HG03280 (cell line): Measurements from ENCODE around the gene LCN2.

ENCODE experiments used
- ATAC-seq: cut with Tn5 transposase; IDR thresholded peaks from one replicate; pipeline ENCODE4 v1.9.1; 2021; ENCODE audit warnings: mild to moderate bottlenecking, moderate library complexity; ENCODE audit not compliant: unreplicated experiment

The LCN2 gene

DNA sequence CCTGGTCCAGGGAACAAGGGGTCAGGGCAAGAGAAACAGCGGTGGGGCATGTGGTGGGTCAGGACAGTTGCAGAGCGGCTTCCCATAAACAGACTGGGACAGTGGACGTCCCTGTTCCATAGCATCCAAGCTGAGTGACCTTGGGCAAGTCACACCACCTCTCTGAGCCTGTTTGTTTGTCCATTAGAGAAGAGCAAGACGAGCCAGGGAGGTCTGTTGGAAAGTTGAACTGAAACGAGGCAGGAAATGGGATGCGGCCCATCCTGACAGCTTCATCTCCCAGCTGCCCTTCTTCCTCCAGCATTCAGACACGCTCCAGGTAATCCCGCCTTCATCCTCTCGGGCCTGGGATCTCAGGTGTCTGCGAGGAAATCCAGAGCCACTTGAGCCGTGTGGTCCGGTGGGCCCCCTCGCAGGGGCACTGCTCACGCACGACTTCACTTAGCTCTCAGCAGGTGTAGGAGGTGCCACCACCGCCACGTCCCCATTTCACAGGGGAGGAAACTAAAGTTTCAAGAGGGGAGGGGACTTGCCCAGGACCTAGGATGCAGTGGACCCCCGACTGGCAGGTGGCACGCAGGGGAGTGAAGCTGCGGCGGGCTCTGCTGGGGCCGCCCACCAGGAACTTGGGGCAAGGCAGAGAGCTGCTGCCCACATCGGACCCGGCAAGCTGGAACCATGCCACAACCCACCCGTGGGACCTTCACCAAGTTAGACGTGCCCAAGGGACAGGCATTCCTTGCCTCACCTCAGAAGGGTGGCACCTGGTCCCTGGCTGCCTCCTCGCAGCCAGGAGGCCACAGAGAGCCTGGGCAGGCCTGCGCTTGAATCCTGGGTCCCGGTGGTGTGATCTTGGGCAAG is 34.7 kb upstream of the LCN2 start:
- ATAC-seq: no peak

DNA sequence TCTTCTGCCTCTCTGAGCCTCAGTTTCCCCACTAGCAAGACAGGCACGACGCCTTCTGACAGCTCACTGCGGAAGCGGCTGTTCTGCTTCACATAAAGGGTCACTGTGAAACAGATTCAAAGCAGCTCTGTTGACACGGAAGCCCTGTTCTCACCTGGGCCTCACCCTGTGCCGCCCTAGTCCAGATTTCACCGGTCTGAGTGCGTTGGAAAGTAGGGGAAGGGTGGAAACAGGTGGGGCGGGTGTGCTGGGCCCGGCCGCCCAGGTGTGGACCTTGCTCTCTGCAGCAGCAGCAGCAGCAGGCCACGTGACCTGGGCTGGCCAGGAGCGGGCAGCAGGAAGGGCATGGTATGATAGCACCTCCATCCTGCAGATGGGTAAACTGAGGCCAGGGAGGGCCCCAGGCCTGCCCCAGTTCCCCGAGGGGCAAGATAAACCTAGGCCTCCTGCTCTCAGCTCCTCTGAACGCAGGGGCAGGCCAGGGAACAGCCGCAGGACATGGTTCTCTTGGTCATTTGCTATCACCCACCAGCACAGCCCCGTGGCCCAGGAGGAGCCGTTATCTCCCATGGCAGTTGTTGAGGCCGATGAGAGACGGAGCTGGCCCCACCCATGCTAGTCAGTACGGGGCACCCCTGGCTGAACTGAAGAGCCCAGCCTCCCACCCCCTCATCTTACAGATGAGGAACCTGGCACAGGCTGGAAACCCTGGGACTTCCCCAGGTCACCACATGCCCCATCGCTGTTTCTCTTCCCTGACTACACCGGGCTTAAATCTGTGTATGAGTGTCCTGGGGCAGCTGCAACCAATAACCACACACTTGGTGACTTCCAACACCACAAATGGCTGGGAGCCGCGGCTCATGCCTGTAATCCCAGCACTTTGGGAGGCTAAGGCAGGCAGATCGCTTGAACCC is 33.8 kb upstream of the LCN2 start:
- ATAC-seq: no peak

DNA sequence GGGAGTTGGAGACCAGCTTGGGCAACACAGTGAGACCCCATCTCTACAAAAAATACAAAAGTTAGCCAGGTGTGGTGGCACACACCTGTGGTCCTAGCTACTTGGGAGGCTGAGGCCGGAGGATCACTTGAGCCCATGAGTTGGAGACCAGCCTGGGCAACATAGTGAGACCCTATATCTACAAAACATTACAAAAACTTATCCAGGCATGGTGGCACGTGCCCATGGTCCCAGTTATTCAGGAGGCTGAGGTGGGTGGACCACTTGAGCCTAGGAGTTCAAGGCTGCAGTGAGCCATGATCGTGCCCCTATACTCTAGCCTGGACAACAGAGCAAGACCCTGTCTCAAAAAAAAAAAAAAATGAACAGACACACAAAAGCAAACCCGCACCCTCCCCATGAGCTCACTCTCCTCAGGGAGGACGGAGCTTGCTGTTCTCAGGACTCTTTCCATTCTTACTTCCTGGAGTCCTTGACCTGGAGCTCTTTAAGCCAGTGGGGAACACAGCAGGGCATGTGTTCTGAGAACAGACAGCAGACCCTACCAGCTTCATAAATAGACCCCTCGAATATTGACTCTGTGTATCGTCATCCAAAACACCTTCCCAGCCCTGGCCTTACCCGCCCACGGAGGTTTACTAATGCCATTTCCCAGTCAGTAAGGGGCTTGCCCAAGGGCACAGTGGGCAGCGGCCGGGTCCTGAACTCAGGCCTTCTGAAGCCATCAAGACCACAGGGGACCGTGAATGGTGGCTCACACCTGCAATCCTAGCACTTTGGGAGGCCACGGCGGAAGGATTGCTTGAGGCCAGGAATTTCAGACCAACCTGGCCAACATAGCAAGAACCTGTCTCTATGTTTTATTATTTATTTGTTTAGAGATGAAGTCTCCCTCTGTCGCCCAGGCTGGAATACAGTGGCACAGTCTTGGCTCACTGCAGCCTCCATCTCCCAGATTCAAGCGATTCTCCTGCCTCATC is 32.9 kb upstream of the LCN2 start:
- ATAC-seq: no peak

DNA sequence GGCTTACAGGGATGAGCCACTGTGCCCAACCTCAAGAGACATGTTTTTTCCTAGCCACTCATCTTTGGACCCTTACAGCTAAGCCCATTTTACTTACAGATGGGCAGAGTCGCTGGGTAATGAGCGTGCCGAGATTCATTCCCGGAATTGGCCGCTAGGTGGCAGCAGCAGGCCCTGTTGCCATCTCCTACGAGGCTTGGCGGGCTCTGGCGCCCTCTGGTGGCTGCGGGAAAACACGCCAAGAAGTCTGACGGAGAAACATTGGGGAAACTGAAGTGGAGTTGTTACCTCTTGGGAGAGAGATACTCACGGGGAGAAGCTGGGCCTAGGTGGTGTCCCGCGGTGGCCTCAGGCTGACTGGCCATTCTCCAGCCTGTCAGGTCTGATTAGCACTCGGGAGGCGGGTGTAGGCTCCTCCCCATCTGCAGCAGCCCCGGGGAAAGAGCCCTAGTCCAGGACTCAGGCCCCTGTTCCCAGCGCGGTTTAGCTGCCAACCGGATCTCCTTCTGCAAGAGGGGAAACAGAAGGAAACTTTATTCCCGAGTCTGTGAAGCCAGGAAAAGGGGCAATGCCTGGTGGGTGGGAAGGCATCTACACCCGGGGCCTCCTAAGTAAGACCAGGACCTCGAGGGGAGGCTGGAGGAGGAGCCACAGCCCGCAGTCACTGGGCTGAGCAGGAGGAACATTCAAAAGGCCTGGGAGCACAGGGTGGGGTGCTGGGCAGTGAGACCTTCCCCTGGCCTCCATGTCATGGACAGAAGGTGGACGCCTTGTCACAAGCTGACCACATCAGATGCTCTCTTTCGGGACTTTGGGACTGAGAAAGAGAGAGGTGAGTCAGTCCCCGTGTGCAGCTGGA is 31.4 kb upstream of the LCN2 start:
- ATAC-seq: peak; percentile 65

DNA sequence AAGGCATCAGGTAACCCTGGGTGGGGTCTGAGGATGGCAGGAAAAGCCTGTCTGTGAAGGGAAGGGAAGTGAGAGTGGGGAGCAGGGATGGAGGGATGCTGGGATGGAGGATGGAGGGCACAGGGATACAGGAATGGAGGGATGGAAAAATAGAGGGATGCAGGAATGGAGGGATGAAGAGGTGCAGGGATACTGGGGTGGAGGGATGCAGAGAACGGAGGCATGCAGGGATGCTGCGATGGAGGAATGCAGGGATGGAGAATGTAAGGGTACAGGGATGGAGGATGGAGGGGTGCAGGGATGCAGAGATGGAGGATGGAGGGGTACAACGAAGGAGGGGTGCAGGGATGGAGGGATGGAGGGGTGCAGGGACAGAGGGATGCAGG is 30.8 kb upstream of the LCN2 start:
- no peak for ATAC-seq

DNA sequence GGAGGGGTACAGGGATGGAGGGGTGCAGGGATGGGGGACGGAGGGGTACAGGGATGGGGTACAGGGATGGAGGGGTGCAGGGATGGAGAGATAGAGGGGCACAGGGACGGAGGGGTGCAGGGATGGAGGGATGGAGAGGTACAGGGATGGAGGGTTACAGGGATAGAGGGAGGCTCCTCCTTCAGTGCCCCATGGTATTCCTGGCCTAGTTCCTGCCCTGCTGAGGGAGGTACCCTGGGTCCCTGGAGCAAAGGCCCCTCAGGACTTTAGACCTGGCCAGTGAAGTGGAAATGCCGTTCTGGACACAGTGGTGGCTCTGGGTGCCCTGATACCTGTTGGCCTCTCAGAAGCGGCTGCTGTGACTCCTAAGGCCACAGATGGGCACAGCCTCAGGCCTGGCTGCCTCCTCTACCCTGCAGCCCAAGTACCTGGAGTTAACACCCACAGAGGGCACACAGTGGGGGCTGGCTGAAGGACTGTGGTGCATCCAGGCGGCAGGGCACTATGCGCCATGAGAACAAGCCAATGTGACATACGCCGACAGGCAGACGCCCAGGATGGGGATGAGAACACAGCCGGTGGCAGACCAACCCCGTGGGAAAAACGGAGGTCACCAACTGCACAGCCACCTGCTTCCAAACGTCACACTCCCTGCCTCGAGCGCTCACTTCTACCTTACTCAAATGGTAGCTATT is 30.1 kb upstream of the LCN2 start:
- ATAC-seq: no peak

DNA sequence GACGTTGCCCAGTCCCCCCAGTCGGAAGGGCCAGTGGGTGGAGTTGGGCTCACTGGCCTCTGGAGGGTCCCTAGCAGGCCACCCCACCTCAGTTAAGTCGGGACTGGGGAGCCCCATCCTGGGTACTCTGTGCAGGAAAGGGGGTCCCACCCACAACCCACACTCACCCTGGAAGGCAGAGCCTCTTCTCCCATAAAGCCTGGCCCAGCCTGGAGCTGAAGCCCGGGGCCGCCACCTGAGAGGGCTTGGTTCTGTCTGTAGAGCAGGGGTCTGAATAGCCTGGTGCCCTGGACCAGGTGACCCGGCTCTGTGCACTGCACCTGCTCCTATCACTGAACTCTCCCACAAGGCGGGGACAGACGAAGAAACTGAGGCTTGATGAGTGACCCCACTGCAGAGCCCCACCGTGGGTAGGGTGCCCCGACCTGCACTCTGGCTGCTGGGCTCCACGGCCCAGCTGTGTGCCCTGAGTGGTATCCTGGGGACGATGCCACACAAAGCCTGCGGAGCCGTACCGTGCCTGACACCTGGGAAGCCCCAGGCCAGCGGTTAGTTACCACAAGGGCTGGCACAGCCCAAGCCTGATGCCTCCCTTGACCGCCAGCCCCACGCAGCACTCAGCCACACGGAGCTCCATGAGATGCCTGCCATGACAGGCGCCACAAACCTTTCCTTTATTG is 29.1 kb upstream of the LCN2 start:
- ATAC-seq: no peak

DNA sequence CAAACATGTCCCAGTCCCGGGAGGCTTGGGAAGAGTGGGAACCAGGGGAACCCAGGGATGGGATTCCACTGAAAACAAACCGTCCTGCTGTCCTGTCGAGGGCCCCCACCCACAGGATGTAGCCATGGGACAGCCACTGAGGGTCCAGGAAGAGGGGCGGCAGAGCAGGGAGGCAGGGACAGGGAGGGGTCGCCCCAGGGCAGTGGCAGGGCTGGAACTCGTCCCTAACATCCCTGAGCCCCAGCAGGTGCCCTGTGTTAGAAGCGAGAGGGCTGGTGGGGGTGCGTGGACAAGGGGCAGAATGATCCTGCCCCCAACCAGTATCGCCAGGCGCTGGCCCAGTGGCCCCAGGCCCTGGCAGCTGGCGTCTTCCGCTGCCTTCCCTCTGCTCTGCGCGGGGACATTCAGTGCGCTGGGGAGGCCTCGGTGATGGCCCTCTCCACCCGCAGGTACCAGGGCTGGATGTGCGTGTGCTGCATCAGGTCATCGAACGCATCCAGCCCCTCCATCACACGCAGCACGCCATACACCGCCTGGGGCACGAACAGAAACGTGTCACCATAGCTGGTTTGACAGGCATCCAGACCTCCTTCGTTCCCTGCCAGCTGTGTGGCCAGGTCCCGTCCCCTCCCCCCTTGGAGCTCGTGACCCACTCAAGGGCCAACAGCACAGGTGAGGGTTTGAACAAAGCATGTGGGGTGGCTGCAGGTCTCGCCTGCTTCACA is 28.4 kb upstream of the LCN2 start:
- no peak for ATAC-seq

DNA sequence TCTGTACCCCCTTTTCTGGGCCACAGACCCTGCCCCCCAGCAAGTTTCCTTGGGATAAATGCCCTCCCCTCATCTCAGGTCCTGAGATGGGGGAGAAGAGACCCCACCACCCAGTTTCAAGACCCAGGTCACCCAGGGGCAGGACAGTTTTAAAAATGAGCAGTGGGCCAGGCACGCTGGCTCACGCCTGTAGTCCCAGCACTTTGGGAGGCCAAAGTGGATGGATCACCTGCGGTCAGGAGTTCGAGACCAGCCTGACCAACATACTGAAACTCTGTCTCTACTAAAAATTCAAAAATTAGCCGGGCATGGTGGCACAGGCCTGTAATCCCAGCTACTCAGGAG is 27.8 kb upstream of the LCN2 start:
- no peak for ATAC-seq

DNA sequence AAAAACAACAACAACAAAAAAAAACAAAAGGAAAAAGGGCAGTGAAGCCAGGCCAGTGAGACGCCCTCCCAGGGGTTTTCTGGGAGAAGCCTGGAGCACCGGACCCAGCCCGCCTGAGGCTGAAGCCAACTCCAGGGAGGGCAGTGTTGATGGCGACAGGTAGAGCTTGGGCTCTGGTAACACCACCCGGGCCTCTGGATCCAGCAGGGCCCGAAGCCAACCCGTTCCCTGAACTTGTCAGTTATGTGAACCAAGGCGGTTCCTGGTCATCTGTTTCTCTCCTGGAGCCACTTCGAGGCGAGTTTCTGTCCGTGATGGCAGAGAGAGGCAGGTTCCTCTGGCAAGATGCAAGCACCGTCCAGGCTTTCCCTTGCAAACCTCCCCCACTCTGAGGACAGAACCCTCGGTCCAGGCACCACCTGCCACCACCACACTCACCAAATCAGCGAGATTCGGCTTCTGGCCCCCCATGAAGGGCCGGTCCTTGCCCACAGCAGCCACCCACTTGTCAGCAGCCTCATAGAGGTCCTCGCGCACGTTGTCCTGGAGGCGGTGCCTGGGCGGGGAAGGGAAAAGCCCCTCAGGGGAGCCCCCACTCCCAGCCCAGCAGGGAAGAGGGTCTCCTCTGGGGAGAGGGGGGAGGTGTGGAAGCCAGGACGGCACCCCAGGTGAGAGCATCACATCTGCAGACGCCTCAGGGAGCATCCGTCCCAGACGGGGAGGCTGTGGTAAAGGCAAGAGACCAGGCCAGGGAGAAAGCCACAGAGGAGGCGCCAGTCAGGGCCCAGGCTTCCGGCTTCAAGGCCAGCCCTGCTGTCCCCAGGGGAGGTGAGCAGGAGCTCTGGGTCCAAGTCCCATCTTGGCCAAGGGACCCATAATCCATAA is 27.1 kb upstream of the LCN2 start:
- no peak for ATAC-seq

DNA sequence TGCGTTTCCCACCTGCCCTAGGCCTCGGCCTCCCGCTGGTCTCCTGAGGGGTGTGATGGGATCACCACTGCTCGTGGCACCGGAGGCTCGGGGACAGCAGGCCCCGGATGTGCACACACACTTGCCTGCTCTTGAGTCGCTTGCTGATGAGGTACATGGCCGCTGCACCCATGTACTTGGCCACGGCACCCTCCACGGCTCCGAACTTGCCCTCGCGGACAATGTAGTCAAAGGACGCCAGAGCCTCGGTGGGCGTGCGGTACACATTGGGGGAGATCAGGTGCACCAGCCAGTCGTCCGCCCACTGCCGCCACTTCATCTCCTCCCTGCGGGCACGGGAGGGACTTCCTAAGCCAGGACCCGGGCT is 26.5 kb upstream of the LCN2 start:
- ATAC-seq: no peak

DNA sequence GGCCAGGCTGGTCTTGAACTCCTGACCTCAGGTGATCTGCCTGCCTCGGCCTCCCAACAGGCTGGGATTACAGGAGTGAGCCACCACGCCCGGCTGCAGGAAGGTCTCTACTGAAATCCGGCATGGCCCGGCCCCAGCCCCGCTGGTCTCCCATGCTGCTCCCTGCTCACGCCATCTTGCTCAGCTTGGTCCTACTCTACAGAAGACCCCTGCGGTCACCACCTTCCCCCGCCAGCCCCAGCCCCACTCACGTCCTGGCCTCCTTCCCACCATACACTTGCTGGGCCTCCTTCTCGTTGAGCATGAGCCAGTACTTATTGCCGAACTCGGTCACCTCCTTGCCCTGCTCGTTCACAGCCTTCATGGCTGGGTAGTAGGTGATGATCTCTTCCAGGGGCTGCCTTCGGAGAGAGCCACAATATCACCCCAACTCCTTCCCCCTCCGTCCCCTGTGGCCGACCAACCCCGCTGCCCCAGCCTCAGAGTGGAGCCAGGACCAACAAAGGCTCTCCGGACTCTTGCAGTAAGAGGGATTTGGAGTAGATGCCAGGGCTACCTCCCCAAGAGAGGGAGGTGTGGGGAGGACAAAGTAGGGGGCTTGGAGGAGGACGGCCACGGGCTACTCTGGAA is 25.7 kb upstream of the LCN2 start:
- no peak for ATAC-seq

DNA sequence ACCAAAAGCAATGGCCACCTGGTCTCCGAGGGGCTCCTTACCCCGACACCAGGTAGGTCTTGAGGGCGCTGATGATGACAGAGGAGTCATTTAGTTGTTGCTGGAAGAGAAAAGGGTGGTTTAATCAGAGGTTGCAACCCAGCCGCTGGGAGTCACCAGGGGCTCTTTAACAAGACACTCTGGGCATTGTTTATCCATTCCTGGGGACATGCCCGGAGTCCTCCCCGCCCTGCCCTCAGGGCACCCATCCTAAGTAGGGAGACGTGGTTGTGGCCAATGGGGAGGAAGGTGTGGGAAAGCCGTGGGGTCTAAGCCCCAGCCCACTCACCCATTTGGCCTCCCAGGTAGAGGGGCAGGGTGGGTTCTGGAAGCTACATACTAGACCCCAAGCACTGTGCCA is 24.8 kb upstream of the LCN2 start:
- no peak for ATAC-seq

DNA sequence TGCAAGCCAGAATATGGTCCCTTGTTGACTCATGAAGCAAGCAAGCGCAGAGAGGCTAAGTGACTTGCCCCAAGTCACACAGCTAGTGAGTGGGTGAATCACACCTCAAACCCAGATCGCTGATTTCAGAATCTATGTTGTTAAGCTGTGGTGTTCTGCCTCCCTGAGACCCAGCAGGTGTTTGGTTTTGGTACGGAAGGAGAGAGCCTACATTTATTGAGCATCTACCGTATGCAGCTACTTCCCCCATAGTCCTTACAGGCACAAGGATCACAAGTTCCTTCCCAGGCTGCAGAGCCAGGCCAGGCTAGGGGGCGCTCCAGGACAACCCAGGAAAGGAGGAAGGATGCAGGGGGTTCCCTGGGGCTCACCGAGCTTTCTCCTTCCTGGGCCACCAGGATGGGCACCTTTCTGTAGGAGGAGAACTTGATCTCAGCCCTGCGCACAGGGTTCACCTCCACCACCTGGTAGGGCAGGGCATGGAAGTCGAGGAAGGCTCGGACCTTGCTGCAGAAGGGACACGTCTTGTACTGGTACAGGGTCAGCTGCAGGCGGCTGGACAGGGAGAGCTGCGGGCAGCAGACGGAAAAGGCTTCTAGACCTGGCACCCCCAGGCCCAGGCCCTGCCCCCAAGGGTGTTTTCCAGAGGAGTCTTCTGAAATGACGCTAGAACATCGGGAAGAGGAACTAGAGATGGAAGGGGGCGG is 24.2 kb upstream of the LCN2 start:
- ATAC-seq: no peak

DNA sequence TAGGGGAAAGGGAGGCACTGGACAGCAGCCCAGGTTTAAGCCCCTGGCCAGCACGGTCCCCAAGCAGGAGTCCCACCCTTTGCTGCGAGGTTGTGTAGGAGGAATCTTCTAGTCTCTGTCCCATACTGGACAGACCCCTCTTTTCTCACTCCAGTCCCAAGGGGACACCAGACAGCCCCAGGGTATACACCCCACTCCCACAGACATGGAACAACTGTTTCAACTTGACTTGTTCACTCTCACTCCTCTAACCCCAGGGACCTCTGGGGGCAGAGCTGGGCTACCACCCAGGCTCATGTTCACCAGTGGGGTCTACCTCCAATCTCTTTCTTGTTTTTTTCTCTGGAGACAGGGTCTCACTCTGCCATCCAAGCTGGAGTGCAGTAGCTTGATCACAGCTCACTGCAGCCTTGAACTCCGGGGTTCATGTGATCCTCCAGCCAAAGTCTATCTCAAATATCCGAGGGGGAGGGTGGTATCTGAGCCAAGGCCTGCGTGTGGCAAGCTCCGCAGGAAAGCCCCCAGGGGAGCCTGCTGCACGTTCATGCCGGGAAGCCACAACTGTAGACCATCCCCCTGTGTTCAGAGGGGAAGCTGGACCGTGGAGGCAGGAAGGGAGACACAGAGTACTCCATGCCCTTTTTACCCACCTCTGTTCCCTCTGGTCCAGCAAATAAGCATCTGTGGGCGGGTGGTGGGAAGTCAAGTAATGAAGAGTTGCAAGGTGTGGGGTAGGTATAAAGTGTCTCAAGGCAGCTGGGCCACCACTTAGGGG is 23.5 kb upstream of the LCN2 start:
- ATAC-seq: no peak
